B cell (primary cell): ENCODE measurements around the gene ARGLU1.

Source experiments
- CTCF ChIP-seq: fragments of 200-600 bp; IDR thresholded peaks from one replicate; pipeline ENCODE4 v1.8.0; 2022; ENCODE audit warnings: antibody characterized with exemption, mild to moderate bottlenecking
- EZH2 ChIP-seq: IDR thresholded peaks from 2 replicates; pipeline ENCODE4 v1.6.1; 2012; ENCODE audit warnings: borderline replicate concordance, low read depth, mild to moderate bottlenecking, moderate library complexity, low read length; ENCODE audit not compliant: insufficient read depth, poor library complexity, severe bottlenecking

GRCh38 chr13:106612688-106613087 is 44.8 kb upstream of the ARGLU1 start:
- TF ChIP-seq CTCF (no peak), EZH2 (no peak)
